K562 (cell line): ENCODE measurements around the gene PPM1F.

Experiments used
- CCAR2 ChIP-seq: fragments of 200-400 bp; formaldehyde crosslinking; IDR thresholded peaks from 2 replicates; pipeline ENCODE4 v1.6.1; 2017; ENCODE audit warnings: mild to moderate bottlenecking, low read depth, low read length
- CTCF ChIP-seq, 3 experiments: IDR thresholded peaks in 2 of 3; conservative IDR thresholded peaks in 1 of 3; 2 replicates each; pipeline ENCODE4 v1.5.1; 2011 to 2012; ENCODE audit warnings: low read length in 3 of 3, mild to moderate bottlenecking in 3 of 3, control low read depth in 2 of 3, improper control_type of control experiment in 1 of 3, inconsistent platforms in 1 of 3, low read depth in 1 of 3, mixed read lengths in 1 of 3, moderate library complexity in 1 of 3; ENCODE audit not compliant: insufficient read depth in 2 of 3

- peak in 2 of 3 experiments; percentile 100; a peak in 4 of 6 replicates for TF ChIP-seq CTCF (IDR thresholded peaks at IDR 0.05 in 2 of 3, conservative IDR thresholded peaks at IDR 0.05 in 1 of 3; ENCODE audit: insufficient read depth in 2 of 3, low read depth in 1 of 3, low read length in 3 of 3)
- TF ChIP-seq CCAR2, result no peak
Observed at GRCh38 chr22:21938071-21938822, 14.4 kb downstream of the PPM1F start.
